Peyer's patch (tissue), 4 donors: ENCODE measurements around the gene CADPS. TPM values are rescaled to one million over a fixed set of nuclear protein-coding genes. Genes with fewer than 3 reads are reported as not detected.

Experiments used
- DNase-seq, 3 donors: peaks; one replicate each; pipeline ENCODE4 v3.0.0-alpha.2; 2017 to 2019
- H3K27ac ChIP-seq, 4 donors: fragments of 200-600 bp; sonication (generic); one replicate each; pipeline ENCODE4 v1.5.1; 2016 to 2019
- H3K27me3 ChIP-seq, 2 donors: fragments of 200-600 bp; sonication (generic); one replicate each; pipeline ENCODE4 v1.5.1; 2019
- H3K36me3 ChIP-seq, 3 donors: fragments of 200-600 bp; sonication (generic); one replicate each; pipeline ENCODE4 v1.5.1; 2016 to 2019
- H3K4me1 ChIP-seq, 4 donors: fragments of 200-600 bp; sonication (generic); one replicate each; pipeline ENCODE4 v1.5.1; 2016 to 2019
- H3K4me3 ChIP-seq, 4 donors: fragments of 200-600 bp; sonication (generic); 1 replicate in 3 of 4; 2 replicates in 1 of 4; pipeline ENCODE4 v1.5.1; 2016 to 2019; ENCODE audit warnings: mild to moderate bottlenecking in 1 of 4
- H3K9me3 ChIP-seq, 4 donors: fragments of 200-600 bp; sonication (generic); one replicate each; pipeline ENCODE4 v1.5.1; 2016 to 2019; ENCODE audit warnings: mild to moderate bottlenecking in 1 of 4
- POLR2A ChIP-seq, 2 donors: fragments of 450-650 bp; IDR thresholded peaks; one replicate each; pipeline ENCODE4 v1.5.1; 2017; ENCODE audit warnings: antibody characterized with exemption in 2 of 2, mild to moderate bottlenecking in 2 of 2, moderate library complexity in 2 of 2
- total RNA-seq, 4 donors: library from RNA; depleted of rRNA; stranded (reverse); fragments of >200 nt; gene quantifications; one replicate each; pipeline ENCODE4 v1.1.0, GENCODE V29; 2016
- TF ChIP-seq, protein P1 (sequence below), 6 experiments: fragments of 450-650 bp in 4 of 6; fragments of 200-600 bp in 2 of 6; sonication (generic) in 1 of 6; IDR thresholded peaks; one replicate each; pipeline ENCODE4 v1.5.1; 2017 to 2019; ENCODE audit warnings: antibody characterized with exemption in 6 of 6, mild to moderate bottlenecking in 3 of 6, moderate library complexity in 1 of 6

CADPS gene
- total RNA-seq, 4 donors from 2014 or later: 6.4 to 29.7 (median 18.1) TPM

GRCh38 chr3:62774221-62774620 lies 101.0 kb downstream of the CADPS start:
- no peaks in the 10 kb centered on the region for H3K27me3 ChIP-seq
- H3K4me1 ChIP-seq: no peaks in the 10 kb centered on the region
- H3K4me3 ChIP-seq: no peak overlapping the region
- no peak overlapping the region for H3K27ac ChIP-seq
- no peaks in the 10 kb centered on the region for H3K36me3 ChIP-seq
- no peak for DNase-seq
- no peaks in the 10 kb centered on the region for H3K9me3 ChIP-seq
- TF ChIP-seq POLR2A (IDR thresholded peaks at IDR 0.05): no peak
- TF ChIP-seq, protein P1, sequence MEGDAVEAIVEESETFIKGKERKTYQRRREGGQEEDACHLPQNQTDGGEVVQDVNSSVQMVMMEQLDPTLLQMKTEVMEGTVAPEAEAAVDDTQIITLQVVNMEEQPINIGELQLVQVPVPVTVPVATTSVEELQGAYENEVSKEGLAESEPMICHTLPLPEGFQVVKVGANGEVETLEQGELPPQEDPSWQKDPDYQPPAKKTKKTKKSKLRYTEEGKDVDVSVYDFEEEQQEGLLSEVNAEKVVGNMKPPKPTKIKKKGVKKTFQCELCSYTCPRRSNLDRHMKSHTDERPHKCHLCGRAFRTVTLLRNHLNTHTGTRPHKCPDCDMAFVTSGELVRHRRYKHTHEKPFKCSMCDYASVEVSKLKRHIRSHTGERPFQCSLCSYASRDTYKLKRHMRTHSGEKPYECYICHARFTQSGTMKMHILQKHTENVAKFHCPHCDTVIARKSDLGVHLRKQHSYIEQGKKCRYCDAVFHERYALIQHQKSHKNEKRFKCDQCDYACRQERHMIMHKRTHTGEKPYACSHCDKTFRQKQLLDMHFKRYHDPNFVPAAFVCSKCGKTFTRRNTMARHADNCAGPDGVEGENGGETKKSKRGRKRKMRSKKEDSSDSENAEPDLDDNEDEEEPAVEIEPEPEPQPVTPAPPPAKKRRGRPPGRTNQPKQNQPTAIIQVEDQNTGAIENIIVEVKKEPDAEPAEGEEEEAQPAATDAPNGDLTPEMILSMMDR (IDR thresholded peaks at IDR 0.05): no peak

DNA sequence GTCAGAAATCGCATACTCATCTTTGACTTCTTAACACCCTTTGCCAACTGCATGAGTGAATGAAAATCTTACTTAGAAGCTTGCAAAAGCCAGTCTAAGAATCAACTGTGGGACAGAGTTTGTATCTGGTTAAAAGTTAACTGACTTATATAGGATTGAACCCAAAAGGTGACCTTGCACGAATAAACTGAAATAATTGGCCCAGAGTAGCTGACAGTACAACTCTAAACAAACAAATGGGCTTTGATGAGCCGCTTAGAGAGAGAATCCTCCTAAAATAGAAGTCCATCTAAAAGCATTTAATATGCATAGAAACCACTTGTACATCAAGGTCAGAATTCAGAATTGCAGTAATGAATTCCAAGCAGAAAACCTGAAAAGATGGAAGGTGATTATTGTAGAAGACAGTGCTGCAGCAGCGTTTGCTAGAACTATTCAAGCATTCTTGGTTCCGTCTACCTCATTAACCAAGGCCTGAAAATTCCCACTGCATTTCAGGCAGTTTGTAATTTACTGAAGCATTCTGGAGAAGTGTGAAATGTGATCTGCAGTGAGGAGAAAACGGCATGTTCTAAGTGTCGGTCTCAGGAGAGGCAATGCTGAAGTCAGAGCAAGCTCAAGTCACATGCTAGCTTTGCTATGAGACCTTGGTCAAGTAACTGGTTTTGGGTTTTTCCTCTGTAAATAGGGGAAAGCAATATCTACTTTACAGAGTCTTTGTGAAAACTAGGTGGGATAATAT lies 103.7 kb downstream of the CADPS start:
- Histone ChIP-seq H3K4me3 (no peak overlapping the region), H3K9me3 (no peaks in the 10 kb centered on the region), H3K4me1 (no peaks in the 10 kb centered on the region), H3K27ac (no peak overlapping the region), H3K27me3 (no peaks in the 10 kb centered on the region), H3K36me3 (no peaks in the 10 kb centered on the region)
- DNase-seq: no peak
- TF ChIP-seq, protein P1 (IDR thresholded peaks at IDR 0.05): no peak
- no peak for TF ChIP-seq POLR2A (IDR thresholded peaks at IDR 0.05)

DNA sequence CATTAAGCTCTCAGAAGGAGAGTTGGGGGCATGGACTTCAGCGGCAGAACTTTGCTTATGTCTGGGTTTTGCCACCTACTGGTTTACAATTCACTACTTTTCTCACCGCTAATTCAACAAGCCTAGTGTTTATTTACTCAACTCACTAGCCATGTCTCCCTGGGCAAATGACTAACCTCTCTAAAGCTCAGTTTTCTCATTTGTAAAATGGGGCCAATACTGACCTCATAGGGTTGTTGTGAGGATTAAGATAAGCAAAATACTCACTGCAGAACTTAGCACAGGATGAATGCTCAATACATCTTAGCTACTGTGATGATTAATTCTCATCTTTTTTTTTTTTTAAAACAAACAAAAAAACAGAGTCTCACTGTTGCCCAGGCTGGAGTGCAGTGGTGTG lies 106.3 kb downstream of the CADPS start:
- no peak overlapping the region for H3K4me3 ChIP-seq
- H3K4me1 ChIP-seq: no peaks in the 10 kb centered on the region
- no peak for DNase-seq
- TF ChIP-seq, protein P1 (IDR thresholded peaks at IDR 0.05): no peak
- TF ChIP-seq POLR2A (IDR thresholded peaks at IDR 0.05): no peak
- no peaks in the 10 kb centered on the region for H3K27me3 ChIP-seq
- no peaks in the 10 kb centered on the region for H3K9me3 ChIP-seq
- H3K27ac ChIP-seq: no peak overlapping the region
- H3K36me3 ChIP-seq: no peaks in the 10 kb centered on the region

- H3K4me1 ChIP-seq: no peaks in the 10 kb centered on the region
- no peaks in the 10 kb centered on the region for H3K9me3 ChIP-seq
- DNase-seq: no peak
- no peak for TF ChIP-seq POLR2A (IDR thresholded peaks at IDR 0.05)
- TF ChIP-seq, protein P1 (IDR thresholded peaks at IDR 0.05): no peak
- no peak overlapping the region for H3K27ac ChIP-seq
- no peaks in the 10 kb centered on the region for H3K36me3 ChIP-seq
- no peaks in the 10 kb centered on the region for H3K27me3 ChIP-seq
- H3K4me3 ChIP-seq: no peak overlapping the region
These were observed 113.5 kb downstream of the CADPS start for GRCh38 chr3:62761711-62762110.

- no peak for TF ChIP-seq POLR2A (IDR thresholded peaks at IDR 0.05)
- TF ChIP-seq, protein P1 (IDR thresholded peaks at IDR 0.05): no peak
- H3K27me3 ChIP-seq: no peaks in the 10 kb centered on the region
- no peaks in the 10 kb centered on the region for H3K36me3 ChIP-seq
- H3K9me3 ChIP-seq: no peaks in the 10 kb centered on the region
- H3K4me3 ChIP-seq: no peak overlapping the region
- H3K4me1 ChIP-seq: no peaks in the 10 kb centered on the region
- DNase-seq: no peak
- no peak overlapping the region for H3K27ac ChIP-seq
These were observed 113.9 kb downstream of the CADPS start for GRCh38 chr3:62761311-62761710.
